GM18526 (cell line): ENCODE data around the gene HNRNPUL2.
A peak's percentile ranks its signal among the peaks of the same experiment; 100 is the strongest.

Experiments used
- POLR2A ChIP-seq: IDR thresholded peaks from 3 replicates; pipeline ENCODE4 v1.6.1; 2011; ENCODE audit not compliant: insufficient read length; ENCODE audit errors: extremely low read depth

HNRNPUL2 gene

GRCh38 chr11:62732830-62733229 is 5.6 kb upstream of the HNRNPUL2 start:
- no peak for TF ChIP-seq POLR2A

- peak; percentile 56 for TF ChIP-seq POLR2A
Observed at GRCh38 chr11:62728171-62728988, 1.1 kb upstream of the HNRNPUL2 start, which contains the start of gene TTC9C. TSS of gene TTC9C (plus strand) at chr11:62728486. CDS start at chr11:62728849, 363 bp downstream.

- TF ChIP-seq POLR2A = no peak
Observed at GRCh38 chr11:62727872-62728170, 564 bp upstream of the HNRNPUL2 start.

GRCh38 chr11:62726915-62727164 is 417 bp downstream of the HNRNPUL2 start:
- no peak for TF ChIP-seq POLR2A

GRCh38 chr11:62726156-62726914 is 922 bp downstream of the HNRNPUL2 start:
- TF ChIP-seq POLR2A = no peak

GRCh38 chr11:62725646-62726045 is 1.6 kb downstream of the HNRNPUL2 start:
- no peak for TF ChIP-seq POLR2A

GRCh38 chr11:62724171-62724570 is 3.1 kb downstream of the HNRNPUL2 start:
- no peak for TF ChIP-seq POLR2A

- no peak for TF ChIP-seq POLR2A
Observed at GRCh38 chr11:62721994-62722393, 5.3 kb downstream of the HNRNPUL2 start.

GRCh38 chr11:62719302-62719978 is 7.8 kb downstream of the HNRNPUL2 start:
- TF ChIP-seq POLR2A = no peak

GRCh38 chr11:62716816-62717215 is 10.4 kb downstream of the HNRNPUL2 start:
- TF ChIP-seq POLR2A = no peak

GRCh38 chr11:62716206-62716605 is 11.1 kb downstream of the HNRNPUL2 start:
- TF ChIP-seq POLR2A = no peak

- no peak for TF ChIP-seq POLR2A
Observed at GRCh38 chr11:62715150-62716130, 11.8 kb downstream of the HNRNPUL2 start.

GRCh38 chr11:62713343-62713742 is 13.9 kb downstream of the HNRNPUL2 start:
- TF ChIP-seq POLR2A = no peak

GRCh38 chr11:62712861-62713260 is 14.4 kb downstream of the HNRNPUL2 start:
- TF ChIP-seq POLR2A = no peak

- no peak for TF ChIP-seq POLR2A
Observed at GRCh38 chr11:62712276-62712812, 14.9 kb downstream of the HNRNPUL2 start.
